A673 (cell line): ENCODE data around the gene ATP5MC2. TPM values are rescaled to one million over a fixed set of nuclear protein-coding genes. Genes with fewer than 3 reads are reported as not detected.

ENCODE experiments used
- Bru-seq: library from RNA; stranded (reverse); fragments of 400-500 nt; gene quantifications from one replicate; lab custom pipeline; 2021; lab: Mats Ljungman, UMichigan
- BruChase-seq, 2 experiments: library from RNA; stranded (reverse); fragments of 400-500 nt; gene quantifications; one replicate each; lab custom pipeline; 2021; lab: Mats Ljungman, UMichigan
- BruUV-seq: library from RNA; stranded (reverse); fragments of 400-500 nt; replicated peaks from 2 replicates; lab custom pipeline; 2021; lab: Mats Ljungman, UMichigan
- CTCF ChIA-PET: fragments of 300-600 bp; sonication (Branson Sonifier 250); formaldehyde crosslinking; loops from one replicate; lab custom pipeline; 2022; ENCODE audit warnings: antibody characterized with exemption; lab: Charles Lee
- POLR2A ChIA-PET: fragments of 300-600 bp; sonication (Branson Sonifier 250); formaldehyde crosslinking; loops from one replicate; lab custom pipeline; 2022; ENCODE audit warnings: antibody characterized with exemption; ENCODE audit not compliant: low non-redundant PET; lab: Charles Lee
- DNase-seq: peaks from one replicate; pipeline ENCODE4 v3.0.0-alpha.2; 2015; ENCODE audit warnings: low spot score
- H3K27ac ChIP-seq: fragments of 200-600 bp; sonication (generic); 2 replicates; pipeline ENCODE4 v1.5.1; 2016; ENCODE audit warnings: mixed run types, low read depth, mild to moderate bottlenecking, mixed read lengths, antibody characterized with exemption, low read length; ENCODE audit not compliant: poor library complexity, severe bottlenecking
- H3K27me3 ChIP-seq: fragments of 200-600 bp; sonication (generic); replicated peaks from 2 replicates; pipeline ENCODE4 v1.6.1; 2017; ENCODE audit warnings: mixed run types, low read depth, mild to moderate bottlenecking, mixed read lengths, antibody characterized with exemption, low read length; ENCODE audit not compliant: insufficient read depth, poor library complexity
- H3K36me3 ChIP-seq: fragments of 200-600 bp; sonication (generic); 2 replicates; pipeline ENCODE4 v1.6.1; 2016; ENCODE audit warnings: mixed run types, mild to moderate bottlenecking, mixed read lengths, antibody characterized with exemption, low read length; ENCODE audit not compliant: insufficient read depth, poor library complexity, severe bottlenecking
- H3K4me1 ChIP-seq: fragments of 200-600 bp; sonication (generic); 2 replicates; pipeline ENCODE4 v1.6.1; 2017; ENCODE audit warnings: mixed run types, mild to moderate bottlenecking, mixed read lengths, antibody characterized with exemption, low read length; ENCODE audit not compliant: insufficient read depth, poor library complexity, severe bottlenecking
- H3K4me3 ChIP-seq: fragments of 200-600 bp; sonication (generic); 2 replicates; pipeline ENCODE4 v1.5.1; 2016; ENCODE audit warnings: low read depth, mixed run types, mild to moderate bottlenecking, mixed read lengths, low read length; ENCODE audit not compliant: poor library complexity, severe bottlenecking
- H3K9me3 ChIP-seq: fragments of 200-600 bp; sonication (generic); 2 replicates; pipeline ENCODE4 v1.6.1; 2016; ENCODE audit warnings: mixed run types, low read depth, mild to moderate bottlenecking, mixed read lengths, antibody characterized with exemption, low read length; ENCODE audit not compliant: poor library complexity, severe bottlenecking
- CTCF ChIP-seq: fragments of 300-800, 200-600 bp; sonication (generic); conservative IDR thresholded peaks from 2 replicates; pipeline ENCODE4 v1.5.1; 2017; ENCODE audit warnings: low read depth, mild to moderate bottlenecking, antibody characterized with exemption, low read length, moderate library complexity, mixed read lengths
- EZH2 ChIP-seq: fragments of 200-600 bp; sonication (generic); IDR thresholded peaks from 2 replicates; pipeline ENCODE4 v1.6.1; 2017; ENCODE audit warnings: borderline replicate concordance, low read depth, mild to moderate bottlenecking, mixed read lengths, antibody characterized with exemption, low read length; ENCODE audit not compliant: poor library complexity, severe bottlenecking
- intact Hi-C: fragments of 100-400 bp; cut with micrococcal nuclease; formaldehyde crosslinking; loops from one replicate; pipeline ENCODE4 v1.10.0; 2022; ENCODE audit not compliant: unreplicated experiment
- long read RNA-seq: library from polyadenylated mRNA; stranded (forward); transcript quantifications from one replicate; pipeline ENCODE4 v2.0.0, GENCODE V29; 2022
- total RNA-seq: library from RNA; stranded (reverse); gene quantifications from 2 replicates; pipeline ENCODE4 v1.2.3, GENCODE V29; 2021

The ATP5MC2 gene
- 447 and 450 TPM in 2 replicates for total RNA-seq
- Bru-seq, nascent RNA, result percentile 96 among the genes with signal in this experiment
- percentile 91 among the genes with signal in this experiment for BruChase-seq, experiment 1, labeled RNA remaining after a 2-hour chase
- percentile 92 among the genes with signal in this experiment for BruChase-seq, experiment 2, labeled RNA remaining after a 6-hour chase
- long read RNA-seq, transcript ATP5MC2-201 (5 exons, 1,792 nt), result minor isoform, 5 of 421 reads
- long read RNA-seq, transcript ATP5MC2-203 (4 exons, 1,976 nt), result minor isoform, 65 of 421 reads
- long read RNA-seq, transcript ATP5MC2-202 (5 exons, 878 nt), result major isoform, 278 of 421 reads
- long read RNA-seq, partial matches to known transcripts, result 2 of 421 reads
- long read RNA-seq, other reads (novel, unspliced or antisense), result 70 of 421 reads

GRCh38 chr12:53675701-53676607, at the start of gene ATP5MC2:
TSS of gene ATP5MC2 (minus strand) at chr12:53676083. CDS start at chr12:53672614, 3,469 bp downstream.
- H3K27me3 ChIP-seq, result no peaks in the 10 kb centered on the region
- H3K9me3 ChIP-seq, result no peaks in the 10 kb centered on the region
- ChIA-PET CTCF (interaction anchor here (0.6 to 3.5 kb wide), 6 partner anchors 53 to 135 kb away, joined by 3 to 35 read pairs (median 4); no protein-coding TSS in a partner anchor), POLR2A (interaction anchor here (0.6 to 1.0 kb wide), 3 partner anchors 36 to 562 kb away, joined by 3 read pairs; no protein-coding TSS in a partner anchor)
- BruUV-seq, result no TSS peak
- peaks cover 55% of the 10 kb centered on the region for H3K4me1 ChIP-seq
- intact Hi-C loops, result loop anchor here (1.0 to 2.0 kb wide), 2 partner anchors 49 to 133 kb away; partner anchors contain the start of gene ATF7
- TF ChIP-seq EZH2 (no peak), CTCF (peak; percentile 100)
- H3K4me3 ChIP-seq, result peak within 1 kb of the TSS; percentile 73
- peak; percentile 99 for DNase-seq
- H3K27ac ChIP-seq, result peak within 1 kb of the TSS; percentile 97
- peaks cover 37% of the 10 kb centered on the region for H3K36me3 ChIP-seq

- no TSS peak for BruUV-seq
- POLR2A ChIA-PET, result no interaction called here
- no peak for DNase-seq
- Histone ChIP-seq H3K9me3 (no peaks in the 10 kb centered on the region), H3K27ac (no peak overlapping the region), H3K27me3 (no peaks in the 10 kb centered on the region), H3K36me3 (no peaks in the 10 kb centered on the region), H3K4me3 (no peak overlapping the region), H3K4me1 (peaks cover 5% of the 10 kb centered on the region)
- TF ChIP-seq CTCF (no peak), EZH2 (no peak)
- intact Hi-C loops, result no loop called here
- CTCF ChIA-PET, result interaction anchor here (1.3 kb wide), 1 partner anchor 21 kb away, joined by 3 read pairs; no protein-coding TSS in a partner anchor
These were observed 46.7 kb upstream of the ATP5MC2 start for GRCh38 chr12:53722450-53723041.

GRCh38 chr12:53720946-53721345, 45.1 kb upstream of the ATP5MC2 start:
- H3K36me3 ChIP-seq, result no peaks in the 10 kb centered on the region
- H3K27me3 ChIP-seq, result no peaks in the 10 kb centered on the region
- BruUV-seq, result no TSS peak
- H3K4me1 ChIP-seq, result no peaks in the 10 kb centered on the region
- CTCF ChIA-PET, result no interaction called here
- H3K27ac ChIP-seq, result no peak overlapping the region
- TF ChIP-seq EZH2 (no peak), CTCF (no peak)
- no peak for DNase-seq
- no peaks in the 10 kb centered on the region for H3K9me3 ChIP-seq
- intact Hi-C loops, result no loop called here
- POLR2A ChIA-PET, result no interaction called here
- no peak overlapping the region for H3K4me3 ChIP-seq
